Ascending aorta (tissue), 2 donors: ENCODE measurements around the gene ARSG. TPM values are rescaled to one million over a fixed set of nuclear protein-coding genes. Genes with fewer than 3 reads are reported as not detected.

Experiments
- DNase-seq, 2 donors: peaks; one replicate each; pipeline ENCODE4 v3.0.0-alpha.2; 2019; ENCODE audit warnings: low spot score in 2 of 2
- H3K27ac ChIP-seq, 2 donors: fragments of 200-600 bp; sonication (generic); one replicate each; pipeline ENCODE4 v1.5.1; 2016 to 2017; ENCODE audit warnings: mild to moderate bottlenecking in 1 of 2
- H3K27me3 ChIP-seq: fragments of 200-600 bp; sonication (generic); one replicate; pipeline ENCODE4 v1.5.1; 2017
- H3K36me3 ChIP-seq, 2 donors: fragments of 200-600 bp; sonication (generic); one replicate each; pipeline ENCODE4 v1.5.1; 2016
- H3K4me1 ChIP-seq, 2 donors: fragments of 200-600 bp; sonication (generic); one replicate each; pipeline ENCODE4 v1.5.1; 2016 to 2017; ENCODE audit warnings: mild to moderate bottlenecking in 1 of 2
- H3K4me3 ChIP-seq, 2 donors: fragments of 200-600 bp; sonication (generic); one replicate each; pipeline ENCODE4 v1.5.1; 2016 to 2017; ENCODE audit warnings: mild to moderate bottlenecking in 1 of 2
- H3K9me3 ChIP-seq, 2 donors: fragments of 200-600 bp; sonication (generic); one replicate each; pipeline ENCODE4 v1.5.1; 2016
- CTCF ChIP-seq, 3 experiments: fragments of 200-600 bp in 2 of 3; fragments of 450-650 bp in 1 of 3; sonication (generic) in 2 of 3; IDR thresholded peaks; one replicate each; pipeline ENCODE4 v1.5.1; 2016 to 2019; ENCODE audit warnings: antibody characterized with exemption in 3 of 3, mild to moderate bottlenecking in 1 of 3, moderate library complexity in 1 of 3
- intact Hi-C: fragments of 100-400 bp; cut with DNase I; formaldehyde crosslinking; loops from one replicate; pipeline ENCODE4 v1.15.1; 2023
- total RNA-seq: library from RNA; depleted of rRNA; stranded (reverse); fragments of >200 nt; gene quantifications from one replicate; pipeline ENCODE4 v1.1.0, GENCODE V29; 2016

Gene ARSG
- 7.3 TPM for total RNA-seq

DNA sequence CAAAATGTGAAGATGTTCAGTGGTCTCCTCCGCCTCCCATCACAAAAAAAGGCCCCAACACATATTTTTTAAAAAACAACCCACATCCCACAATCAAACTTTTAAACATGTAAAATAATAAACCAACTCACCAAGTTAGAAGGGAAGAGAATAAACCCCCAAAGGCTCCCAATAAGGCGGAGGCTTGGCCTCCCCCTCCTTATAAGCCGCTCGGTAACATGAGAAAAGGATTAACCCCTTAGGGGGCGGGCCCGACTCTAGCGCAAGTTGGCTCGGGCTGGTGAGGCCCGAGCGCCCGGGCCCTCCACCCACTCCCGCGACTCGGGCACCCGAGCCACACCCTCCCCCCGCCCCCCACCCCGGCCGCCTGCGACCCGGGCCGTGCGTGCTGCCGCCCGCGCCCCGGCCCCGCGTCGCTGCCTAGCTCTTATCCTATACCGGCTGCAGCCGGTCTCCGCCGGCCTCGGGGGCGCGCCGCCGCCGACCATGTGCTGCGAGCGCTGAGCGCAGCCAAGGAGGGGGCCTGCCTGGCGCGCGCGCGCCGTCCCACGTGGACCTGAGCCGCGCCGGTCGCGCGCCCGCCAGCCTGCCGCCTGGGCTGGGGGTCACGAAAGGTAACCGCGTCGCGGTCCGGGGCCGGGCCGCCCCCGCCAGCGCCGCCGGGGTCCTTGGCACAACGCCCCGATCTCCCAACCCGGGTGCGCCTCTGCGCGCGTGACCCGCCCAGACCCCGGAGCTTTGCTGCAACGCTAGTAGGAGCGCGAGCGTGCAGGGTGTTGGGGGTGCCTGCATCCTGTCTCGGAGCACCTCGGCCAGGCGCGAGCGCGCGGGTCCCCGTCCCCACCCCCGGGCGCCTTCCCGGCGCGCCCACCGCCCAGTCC lies at the start of gene ARSG, which contains the start of gene SLC16A6:
TSS of gene ARSG (plus strand) at position 541 of the 881 bp plus-strand sequence. CDS start 15,999 bp downstream, outside the sequence.
TSS of gene SLC16A6 (minus strand) at position 173 of the 881 bp plus-strand sequence. CDS start 12,807 bp downstream, outside the sequence.
- TF ChIP-seq CTCF (IDR thresholded peaks at IDR 0.05) = no peak
- intact Hi-C loops = no loop called here
- H3K9me3 ChIP-seq = no peaks in the 10 kb centered on the region
- peak in 1 of 2 donors; percentile 70 for DNase-seq
- peak within 1 kb of the TSS; percentile 74 to 82 for H3K4me3 ChIP-seq
- H3K36me3 ChIP-seq = no peaks in the 10 kb centered on the region
- H3K27me3 ChIP-seq = no peaks in the 10 kb centered on the region
- H3K4me1 ChIP-seq = peaks cover 7 to 9% of the 10 kb centered on the region in 2 donors
- peak within 1 kb of the TSS in 1 of 2 donors; percentile 52 for H3K27ac ChIP-seq

GRCh38 chr17:68246271-68247028 lies 44.8 kb upstream of the ARSG start:
- H3K27ac ChIP-seq = no peak overlapping the region
- intact Hi-C loops = loop anchor here (2.0 kb wide), 1 partner anchor 42 kb away; no protein-coding TSS in a partner anchor

DNA sequence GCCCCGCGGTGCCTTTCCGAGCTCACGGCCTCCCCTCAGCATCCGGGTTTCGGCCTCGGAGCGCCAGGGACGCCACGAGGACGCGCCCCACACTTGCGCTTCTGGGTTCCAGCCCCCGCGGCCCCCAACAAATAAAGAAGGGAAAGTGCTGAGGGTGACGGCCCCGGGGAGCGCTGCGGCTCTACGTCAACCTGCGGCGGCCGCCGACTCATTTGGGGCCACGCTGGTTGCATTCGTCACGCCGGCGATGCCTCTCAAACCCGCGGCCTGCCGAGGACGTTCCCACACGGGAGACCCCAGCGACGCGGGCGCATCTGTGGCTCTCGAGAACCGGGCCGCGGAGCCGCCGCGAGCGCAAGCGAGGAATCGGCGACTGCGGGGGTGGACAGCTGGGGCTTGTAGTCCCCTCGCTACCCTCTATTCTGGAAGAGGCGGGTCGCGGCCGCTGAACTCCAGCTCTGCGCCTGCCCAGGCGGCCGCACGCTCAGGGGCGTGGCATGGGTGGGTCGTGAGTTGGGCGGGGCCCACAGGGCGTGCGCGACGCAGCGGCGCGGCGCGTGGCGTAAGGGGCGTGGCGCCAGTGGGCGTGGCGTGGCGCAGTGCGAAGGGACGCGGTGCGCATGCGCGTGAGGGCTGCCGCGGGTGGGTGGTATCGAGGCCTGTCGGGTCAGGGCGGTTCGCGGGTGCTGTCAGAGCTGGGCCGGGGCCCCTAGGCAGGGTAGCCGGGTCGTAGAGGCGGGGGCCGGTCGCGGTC lies 43.7 kb upstream of the ARSG start, which contains the start of gene AMZ2:
TSS of gene AMZ2 (plus strand) at position 599 of the 754 bp plus-strand sequence. CDS start 2,145 bp downstream, outside the sequence.
- DNase-seq = peak; percentile 72 to 95
- intact Hi-C loops = loop anchor here (1.0 to 2.0 kb wide), 4 partner anchors 43 to 267 kb away; partner anchors contain the start of gene WIPI1
- Histone ChIP-seq H3K27me3 (no peaks in the 10 kb centered on the region), H3K4me1 (peaks cover 0 to 14% of the 10 kb centered on the region in 2 donors), H3K9me3 (no peaks in the 10 kb centered on the region), H3K4me3 (peak within 1 kb of the TSS; percentile 83 to 90), H3K36me3 (peaks cover 2 to 12% of the 10 kb centered on the region in 2 donors), H3K27ac (peak within 1 kb of the TSS; percentile 96 to 97)
- no peak for TF ChIP-seq CTCF (IDR thresholded peaks at IDR 0.05)

More at GRCh38 chr17:68246271-68247028, 44.8 kb upstream of the ARSG start:
- TF ChIP-seq CTCF (IDR thresholded peaks at IDR 0.05) = no peak
- DNase-seq = no peak
- Histone ChIP-seq H3K4me3 (peak overlapping the region in 1 of 2 donors; percentile 83), H3K27me3 (no peaks in the 10 kb centered on the region), H3K36me3 (peaks cover 0 to 6% of the 10 kb centered on the region in 2 donors), H3K4me1 (peaks cover 0 to 14% of the 10 kb centered on the region in 2 donors), H3K9me3 (no peaks in the 10 kb centered on the region)

DNA sequence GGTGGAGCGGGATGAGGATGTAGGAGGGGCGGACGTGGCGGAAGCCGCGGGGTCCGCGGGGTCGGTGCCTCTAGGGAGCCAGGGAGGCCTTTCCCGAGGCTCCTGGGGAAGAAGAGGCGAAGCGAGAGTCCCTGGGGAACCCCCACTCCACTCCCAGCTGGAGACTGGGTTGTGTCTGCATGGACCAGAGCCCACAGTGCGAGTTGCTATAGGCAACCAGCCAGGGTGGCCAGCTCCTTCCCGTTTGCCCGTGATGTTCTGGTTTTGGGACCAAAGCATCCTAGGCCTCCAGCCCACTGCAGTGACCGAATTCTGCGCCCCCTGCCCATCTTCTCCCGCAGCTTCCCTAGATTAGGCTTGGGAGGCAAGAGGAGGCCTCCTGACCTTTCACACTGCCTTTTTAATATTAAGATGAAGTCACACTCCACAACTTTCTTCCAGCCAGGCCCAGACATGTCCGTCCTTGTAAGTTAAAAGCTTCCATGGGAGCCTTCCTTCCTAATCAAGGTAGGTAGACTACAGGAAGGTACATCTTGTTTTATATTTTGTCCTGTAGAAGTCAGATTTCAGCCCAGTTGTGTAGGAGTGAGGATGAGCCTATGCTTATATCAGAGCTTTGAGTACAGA lies 43.0 kb upstream of the ARSG start:
- H3K36me3 ChIP-seq = peaks cover 3 to 12% of the 10 kb centered on the region in 2 donors

More for the DNA sequence above, 43.0 kb upstream of the ARSG start:
- TF ChIP-seq CTCF (IDR thresholded peaks at IDR 0.05) = no peak
- Histone ChIP-seq H3K27me3 (no peaks in the 10 kb centered on the region), H3K27ac (peak overlapping the region; percentile 96 to 97), H3K9me3 (no peaks in the 10 kb centered on the region), H3K4me3 (peak overlapping the region; percentile 83 to 90), H3K4me1 (peaks cover 0 to 14% of the 10 kb centered on the region in 2 donors)
- intact Hi-C loops = loop anchor here (1.0 to 2.0 kb wide), 3 partner anchors 148 to 266 kb away; partner anchors contain the start of gene WIPI1
- peak in 1 of 2 donors; percentile 86 for DNase-seq
